GM18517 (cell line): Measurements from ENCODE around the gene MRPS6.

Source experiments
- ATAC-seq: cut with Tn5 transposase; IDR thresholded peaks from one replicate; pipeline ENCODE4 v1.9.1; 2021; ENCODE audit warnings: mild to moderate bottlenecking, moderate library complexity; ENCODE audit not compliant: unreplicated experiment

The MRPS6 gene

DNA sequence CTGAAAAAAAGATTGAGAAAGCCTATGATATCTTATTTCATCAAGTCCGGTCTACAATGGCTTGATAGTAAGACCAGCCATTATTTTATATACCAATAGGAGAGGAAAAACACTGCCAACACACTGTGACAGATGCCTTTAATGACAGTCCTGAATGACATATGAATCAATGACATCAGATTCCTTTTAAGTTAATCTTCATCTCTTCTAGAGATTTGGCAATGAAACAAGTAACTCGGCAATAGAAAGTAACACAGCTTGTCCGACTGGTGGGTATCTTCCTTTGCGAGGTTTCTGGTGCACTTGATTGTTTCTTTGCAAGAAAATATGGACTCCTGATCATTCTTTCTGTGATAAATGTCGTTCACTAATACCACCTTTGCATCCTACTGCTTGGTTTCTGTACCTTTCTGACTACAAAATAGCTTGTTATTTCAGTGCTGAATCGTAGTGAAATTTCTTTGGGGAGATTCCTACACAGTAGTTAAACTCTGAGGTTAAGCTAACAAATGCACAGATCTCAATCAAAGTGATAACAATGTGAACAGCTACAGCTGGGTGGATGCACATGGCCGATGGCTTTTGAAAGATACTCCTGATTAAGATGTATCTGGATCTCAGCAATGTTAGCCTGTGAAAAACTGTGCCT is 104.7 kb downstream of the MRPS6 start:
- ATAC-seq: no peak

DNA sequence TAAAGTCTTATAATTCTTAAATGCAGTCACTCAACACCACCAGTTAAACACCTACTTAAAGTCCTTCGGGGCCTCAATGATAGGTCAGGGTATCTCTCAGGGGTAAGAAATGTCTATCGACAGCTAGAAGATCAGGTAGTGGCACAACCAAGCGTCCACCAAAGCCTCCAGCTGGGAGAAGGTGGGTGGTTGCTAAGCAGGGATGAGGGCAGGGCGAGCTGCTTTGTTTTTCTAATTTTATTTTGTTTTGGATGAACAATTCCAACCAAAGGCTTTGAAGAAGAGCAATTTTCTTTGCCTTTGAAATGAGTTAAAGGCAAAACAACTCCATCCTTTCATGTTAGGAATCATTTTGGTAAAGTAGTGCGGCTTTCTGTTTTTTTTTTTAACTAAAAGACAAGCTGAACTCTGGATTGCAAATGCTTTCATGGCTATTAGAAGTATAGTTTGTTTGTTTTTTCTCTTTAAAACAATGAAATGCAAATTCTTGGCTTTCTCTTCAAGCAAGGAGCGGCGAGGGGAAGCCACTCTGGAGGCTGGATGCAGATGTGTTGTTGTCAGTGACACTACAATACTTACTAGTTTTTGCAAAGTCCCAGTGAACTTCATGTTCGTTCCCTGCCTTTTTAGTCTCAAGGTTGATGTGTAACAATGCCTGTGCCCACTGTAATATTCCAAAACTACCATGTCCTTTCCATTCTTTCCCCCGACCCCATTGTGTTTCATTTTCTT is 106.0 kb downstream of the MRPS6 start:
- ATAC-seq: no peak

DNA sequence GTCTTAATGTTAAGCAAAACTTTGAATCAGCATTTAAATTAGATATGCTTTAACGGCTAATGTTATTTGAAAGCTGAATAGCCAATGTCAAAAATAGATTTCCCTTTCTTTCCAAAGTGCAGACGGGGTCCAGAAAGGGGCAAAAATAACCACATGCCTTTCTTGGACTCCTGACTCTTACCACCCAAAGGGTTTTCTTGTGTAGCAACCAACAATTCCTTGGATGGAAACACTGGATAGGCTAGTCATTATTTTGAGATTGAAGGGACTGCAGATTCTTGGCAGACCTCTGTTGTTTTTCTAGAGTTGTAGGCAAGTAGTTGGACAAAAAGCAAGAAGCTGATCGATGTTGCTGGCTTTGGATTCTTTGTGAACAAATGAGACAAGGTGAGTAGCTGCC is 107.0 kb downstream of the MRPS6 start:
- ATAC-seq: no peak

DNA sequence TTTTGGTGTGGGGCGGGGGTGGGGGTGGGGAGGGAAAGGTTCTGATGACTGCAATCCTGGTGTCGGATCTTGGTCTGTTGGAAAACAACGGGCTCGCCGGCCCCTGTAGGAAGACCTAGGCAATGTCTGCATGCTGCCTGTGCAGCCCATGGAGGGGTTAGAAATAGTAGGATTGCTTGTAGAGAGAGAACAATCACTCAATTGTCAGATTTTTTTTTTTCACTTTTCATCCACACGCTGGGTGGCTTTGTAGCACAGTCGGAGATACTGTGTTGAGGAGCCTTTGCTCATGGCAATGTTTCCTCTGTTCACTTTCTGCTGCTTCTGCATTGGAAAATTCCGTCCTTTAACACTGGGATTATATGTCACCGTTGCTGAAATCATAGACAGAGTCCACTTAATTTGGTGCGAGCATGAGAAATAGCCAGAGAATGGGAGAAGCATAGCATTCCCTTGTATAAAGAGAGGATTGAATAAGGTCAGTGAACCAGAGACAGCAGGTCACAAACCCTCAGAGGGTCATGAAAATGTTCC is 107.5 kb downstream of the MRPS6 start:
- ATAC-seq: no peak

DNA sequence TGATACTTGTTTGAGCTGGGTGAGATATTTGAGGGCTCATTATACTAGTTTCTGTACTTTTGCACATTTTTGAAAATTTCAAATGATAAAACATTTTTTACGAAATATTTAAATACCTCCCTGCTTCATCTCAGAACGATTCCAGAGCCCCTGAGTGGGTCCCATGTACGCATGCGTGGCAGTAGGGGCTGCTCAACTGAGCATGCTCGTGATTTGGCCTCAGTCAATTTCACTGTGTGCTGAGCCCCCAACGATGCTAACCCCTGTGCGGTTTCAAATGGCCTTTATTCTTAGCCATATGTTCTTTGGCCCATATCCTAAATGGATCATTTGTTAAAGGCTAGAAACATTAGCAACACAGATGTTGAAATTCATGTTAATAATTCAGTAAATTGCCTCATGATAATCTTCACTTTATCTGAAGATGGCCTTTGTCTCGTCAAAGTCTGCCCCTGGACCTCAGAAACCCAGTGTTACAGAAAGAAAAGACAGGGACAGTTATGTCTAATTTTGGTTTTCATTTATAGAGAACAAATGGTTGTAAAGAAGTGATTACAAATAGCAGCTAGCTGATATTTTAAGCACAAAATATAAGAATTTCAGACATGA is 108.2 kb downstream of the MRPS6 start:
- ATAC-seq: no peak

DNA sequence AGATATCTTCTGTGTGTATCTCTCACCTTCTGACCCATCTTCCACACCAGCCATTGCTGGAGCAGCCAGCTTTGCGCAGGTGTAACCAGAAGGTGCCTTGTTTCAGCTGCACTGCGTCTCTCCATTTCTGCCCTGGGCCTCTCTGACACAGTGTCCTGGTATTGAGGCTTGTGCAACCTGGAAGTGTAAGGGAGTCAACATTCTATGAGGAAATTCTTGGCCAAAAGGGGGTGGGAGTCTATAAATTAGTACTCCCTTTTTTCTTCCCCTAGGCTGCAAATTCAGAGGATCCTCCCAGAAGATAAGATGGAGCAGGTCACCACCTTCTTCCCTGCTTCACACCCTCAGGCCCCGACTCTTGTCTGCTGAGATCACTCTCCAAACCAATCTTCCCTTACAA is 109.1 kb downstream of the MRPS6 start:
- no peak for ATAC-seq

DNA sequence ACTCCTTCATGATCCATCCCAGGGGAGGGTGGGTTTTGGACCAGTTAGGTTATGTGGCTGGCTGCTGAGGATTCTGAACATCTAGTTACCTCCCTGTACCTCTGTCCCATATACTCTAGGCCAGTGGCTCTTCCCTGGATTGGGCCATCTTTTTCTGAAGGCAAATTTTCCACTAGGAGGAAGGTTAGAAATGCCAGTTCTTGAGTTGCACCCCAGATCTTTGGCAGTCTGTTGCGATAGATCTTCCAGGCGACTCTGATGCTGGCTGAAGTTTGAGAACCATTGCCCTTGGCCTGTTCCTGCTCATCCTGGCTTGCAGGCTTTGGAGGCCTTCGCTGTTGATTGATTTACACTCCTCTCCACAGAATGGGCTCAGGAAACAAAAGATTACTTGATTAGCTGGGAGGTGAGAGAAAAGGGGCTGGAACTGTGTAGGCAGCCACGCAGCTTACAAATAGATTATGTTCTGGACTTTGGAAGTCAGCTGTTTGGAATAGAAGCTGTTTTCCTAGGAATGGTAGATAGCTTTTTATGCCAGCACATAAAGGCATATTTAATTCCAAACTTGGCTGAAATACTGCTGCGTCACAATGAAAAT is 110.1 kb downstream of the MRPS6 start:
- no peak for ATAC-seq

DNA sequence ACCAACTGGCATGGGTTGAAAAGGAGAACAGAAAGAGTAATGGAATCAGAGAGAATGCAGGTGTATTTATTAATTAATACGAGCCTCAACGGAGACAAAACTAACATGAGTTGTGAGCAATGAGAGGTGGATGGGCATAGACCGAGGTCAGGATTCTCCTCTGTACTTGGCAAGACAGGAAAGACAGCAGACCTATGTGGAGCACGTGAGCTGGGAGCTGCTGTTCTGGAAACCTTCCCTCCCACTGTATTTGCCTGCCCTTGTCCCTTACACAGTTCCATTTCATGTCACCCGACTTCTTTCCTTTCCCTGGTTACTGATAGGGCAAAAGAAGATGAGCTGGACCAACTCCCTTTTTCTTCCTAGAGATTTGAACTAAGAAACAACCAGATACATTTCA is 110.9 kb downstream of the MRPS6 start:
- no peak for ATAC-seq

DNA sequence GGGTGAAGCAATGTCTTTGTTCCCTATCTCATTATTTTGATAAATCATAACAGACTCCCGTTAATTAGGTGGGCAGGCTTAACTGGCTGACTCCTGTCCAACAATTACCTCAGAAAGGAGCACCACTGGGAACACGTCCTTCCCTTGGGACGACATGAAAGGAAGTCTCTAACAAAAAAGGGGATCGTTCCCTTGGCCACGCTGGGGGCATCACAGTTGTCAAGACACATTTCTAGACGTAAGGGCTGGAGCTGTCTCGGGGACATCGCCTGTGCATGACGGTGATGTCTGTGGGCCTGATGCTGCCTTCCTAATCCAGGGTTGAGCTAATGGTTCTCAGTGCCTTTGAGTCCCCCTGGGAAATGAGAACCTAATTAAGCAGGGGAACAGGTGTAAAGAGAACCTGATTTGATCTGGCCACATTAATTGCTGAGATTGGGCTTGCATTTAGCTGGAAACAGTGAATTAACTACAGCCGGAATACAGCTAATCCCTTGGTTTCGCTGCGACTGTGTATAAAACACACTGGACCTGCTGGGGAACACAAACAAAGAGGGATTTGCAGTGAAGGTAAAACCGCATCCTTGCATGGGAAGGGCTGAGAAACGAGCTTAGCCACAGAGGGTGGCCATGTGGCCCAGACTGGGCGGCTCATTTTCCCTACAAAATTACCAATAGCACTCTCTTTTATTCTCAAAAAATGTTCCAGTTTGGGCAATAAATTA is 111.8 kb downstream of the MRPS6 start:
- ATAC-seq: no peak

DNA sequence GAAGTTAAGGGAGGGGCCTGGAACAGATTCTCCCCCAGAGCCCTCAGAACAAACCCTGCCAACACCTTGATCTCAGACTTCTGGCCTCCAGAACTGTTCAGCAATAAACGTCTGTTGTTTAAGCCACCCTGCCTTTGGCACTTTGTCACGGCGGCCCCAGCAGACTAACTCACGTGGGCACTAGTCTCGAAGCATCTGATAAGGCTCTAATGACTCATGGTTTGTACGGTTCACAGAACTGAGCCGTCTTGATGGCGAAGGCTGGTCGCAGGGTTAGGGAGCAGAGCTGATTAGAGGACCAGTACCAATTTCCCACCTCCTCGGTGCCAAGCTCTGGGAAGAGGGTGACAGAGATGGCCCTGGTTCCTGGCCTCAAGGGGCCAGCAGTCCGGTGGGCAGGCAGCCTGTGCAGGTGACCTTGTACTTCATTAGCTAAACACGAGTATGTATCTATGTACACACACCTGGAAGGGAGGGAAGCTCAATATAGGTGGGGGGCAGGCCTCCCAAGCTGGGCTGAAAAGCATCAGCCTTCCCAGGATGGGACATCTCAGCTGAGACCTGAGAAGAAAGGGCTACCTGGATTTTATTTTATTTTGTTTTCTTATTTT is 112.8 kb downstream of the MRPS6 start:
- ATAC-seq: no peak

DNA sequence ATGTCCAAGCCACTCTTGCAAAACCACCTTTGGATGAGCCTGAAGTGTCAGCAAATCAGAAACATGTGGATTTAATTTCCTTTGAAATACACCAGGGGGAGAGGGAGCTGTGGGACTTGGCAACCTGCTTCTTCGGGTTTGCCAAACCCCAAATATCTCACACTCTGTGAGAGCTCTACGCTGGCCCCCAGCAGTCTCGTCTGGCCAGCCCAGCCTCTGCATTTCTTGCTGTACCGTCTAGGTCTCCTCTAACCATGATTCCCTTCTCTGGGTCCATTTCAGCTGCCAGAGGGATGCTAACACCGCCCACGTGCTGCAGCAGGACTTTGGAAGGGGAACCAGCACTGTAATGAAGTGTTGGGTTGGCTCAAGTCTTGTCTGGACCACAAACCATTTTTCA is 114.6 kb downstream of the MRPS6 start:
- no peak for ATAC-seq

DNA sequence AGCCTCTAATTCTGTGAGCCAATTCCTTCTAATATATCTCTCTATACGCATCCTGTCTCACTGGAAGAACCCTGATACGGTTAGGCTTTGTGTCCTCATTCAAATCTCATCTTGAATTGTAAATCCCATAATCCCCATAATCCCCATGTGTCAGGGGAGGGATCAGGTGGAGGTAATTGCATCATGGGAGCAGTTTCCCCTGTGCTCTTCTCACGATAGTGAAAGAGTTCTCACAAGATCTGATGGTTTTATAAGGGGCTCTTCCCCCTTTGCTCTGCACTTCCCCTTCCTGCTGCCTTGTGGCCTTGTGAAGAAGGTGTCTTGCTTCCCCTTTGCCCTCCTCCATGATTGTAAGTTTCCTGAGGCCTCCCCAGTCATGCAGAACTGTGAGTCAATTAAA is 116.1 kb downstream of the MRPS6 start:
- no peak for ATAC-seq

DNA sequence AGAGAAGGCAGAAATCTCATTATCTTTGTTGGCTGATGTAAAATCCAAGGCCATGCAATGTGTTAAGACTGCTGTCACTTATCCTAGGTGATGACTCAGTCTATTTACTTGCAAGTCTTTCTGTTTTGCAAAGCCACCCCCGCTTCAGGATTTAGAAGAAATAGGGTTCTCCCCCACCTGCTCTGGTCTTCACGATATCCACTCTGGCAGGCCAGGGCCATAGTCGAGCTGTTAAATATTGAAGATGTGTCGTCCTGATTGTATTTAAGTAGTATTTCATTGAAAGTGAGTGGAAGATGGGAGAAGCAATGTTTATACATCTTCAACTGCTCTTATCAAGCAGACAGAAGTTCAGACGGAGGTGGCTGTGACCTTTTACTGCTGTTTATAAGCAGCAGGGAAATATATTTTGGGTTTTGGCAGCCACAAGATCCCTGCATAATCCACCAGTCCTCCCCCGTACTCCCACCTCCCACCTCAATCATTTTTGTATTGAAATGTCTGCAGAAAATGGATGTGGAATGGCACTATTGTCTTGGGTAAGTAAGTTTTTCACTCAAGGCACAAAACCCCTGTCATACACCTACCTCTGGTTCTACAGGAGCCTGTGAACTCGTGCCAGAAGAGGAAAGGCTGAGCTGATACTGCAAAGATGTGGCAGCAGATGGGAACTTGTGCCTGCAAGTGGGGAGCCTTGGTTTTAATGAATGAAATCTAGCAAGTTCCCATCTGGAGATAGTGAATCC is 117.4 kb downstream of the MRPS6 start:
- ATAC-seq: no peak

DNA sequence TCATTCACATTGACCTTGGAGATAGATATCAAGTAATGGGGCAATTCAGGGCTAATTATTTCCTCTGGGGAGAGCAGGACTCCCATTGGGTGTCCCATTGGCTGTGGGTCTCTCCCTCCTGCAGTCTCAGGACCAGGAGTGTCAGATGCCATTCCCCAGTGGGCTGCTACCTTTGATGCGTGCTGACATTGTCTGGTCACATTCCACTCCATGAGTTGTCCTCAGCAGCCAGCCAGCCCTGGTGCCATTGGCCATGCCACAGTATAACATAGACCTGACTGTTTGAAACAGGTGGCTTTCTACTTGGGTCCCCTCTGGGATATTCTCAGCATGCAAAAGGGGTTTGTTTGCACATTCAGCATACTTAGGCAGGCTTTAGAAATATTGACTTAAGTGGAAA is 118.5 kb downstream of the MRPS6 start:
- ATAC-seq: no peak
